GM21360 (cell line): ENCODE data around the gene SERTAD2.

Experiments used
- ATAC-seq: cut with Tn5 transposase; IDR thresholded peaks from one replicate; pipeline ENCODE4 v1.9.1; 2021; ENCODE audit warnings: mild to moderate bottlenecking, moderate library complexity; ENCODE audit not compliant: unreplicated experiment

SERTAD2 gene

DNA sequence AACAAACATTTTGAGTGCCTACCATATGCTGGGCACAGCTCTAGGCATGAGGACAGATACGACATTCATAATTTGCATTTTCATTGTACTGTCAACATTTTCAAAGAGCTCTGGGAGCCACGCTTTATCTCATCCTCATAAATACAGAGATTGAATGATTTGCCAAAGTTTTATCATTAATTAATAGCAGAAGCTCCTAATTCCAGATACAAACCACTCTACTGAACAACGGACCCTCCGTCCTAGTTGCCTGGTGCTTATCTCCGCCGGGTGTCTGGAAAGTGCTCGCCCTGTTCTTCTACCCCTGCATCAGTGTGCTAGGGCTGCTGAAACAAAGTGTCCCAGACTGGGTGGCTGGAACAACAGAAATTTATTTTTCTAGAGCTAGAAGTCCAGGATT is 23.8 kb downstream of the SERTAD2 start:
- no peak for ATAC-seq

DNA sequence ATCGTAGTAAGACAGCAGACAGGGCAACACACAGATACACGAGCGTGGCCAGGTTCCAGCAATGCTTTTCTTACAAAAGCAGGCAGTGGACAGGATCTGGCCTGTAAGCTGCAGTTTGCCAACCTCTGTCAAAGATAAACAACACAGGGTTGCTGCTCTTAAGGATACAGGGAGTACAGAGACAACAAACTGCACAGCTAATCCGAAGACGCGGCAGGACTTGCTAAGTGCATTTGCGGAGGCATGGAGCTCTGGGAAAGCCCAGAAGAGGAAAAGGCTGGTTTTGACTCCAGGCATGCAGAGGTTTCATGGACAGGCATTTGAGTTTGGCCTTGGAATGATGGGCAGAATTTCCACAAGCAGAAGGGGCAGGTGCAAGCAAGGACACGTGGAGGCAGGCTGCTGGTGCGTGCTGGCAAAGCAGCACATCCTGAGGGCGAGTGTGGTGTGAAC is 24.4 kb downstream of the SERTAD2 start:
- ATAC-seq = no peak

DNA sequence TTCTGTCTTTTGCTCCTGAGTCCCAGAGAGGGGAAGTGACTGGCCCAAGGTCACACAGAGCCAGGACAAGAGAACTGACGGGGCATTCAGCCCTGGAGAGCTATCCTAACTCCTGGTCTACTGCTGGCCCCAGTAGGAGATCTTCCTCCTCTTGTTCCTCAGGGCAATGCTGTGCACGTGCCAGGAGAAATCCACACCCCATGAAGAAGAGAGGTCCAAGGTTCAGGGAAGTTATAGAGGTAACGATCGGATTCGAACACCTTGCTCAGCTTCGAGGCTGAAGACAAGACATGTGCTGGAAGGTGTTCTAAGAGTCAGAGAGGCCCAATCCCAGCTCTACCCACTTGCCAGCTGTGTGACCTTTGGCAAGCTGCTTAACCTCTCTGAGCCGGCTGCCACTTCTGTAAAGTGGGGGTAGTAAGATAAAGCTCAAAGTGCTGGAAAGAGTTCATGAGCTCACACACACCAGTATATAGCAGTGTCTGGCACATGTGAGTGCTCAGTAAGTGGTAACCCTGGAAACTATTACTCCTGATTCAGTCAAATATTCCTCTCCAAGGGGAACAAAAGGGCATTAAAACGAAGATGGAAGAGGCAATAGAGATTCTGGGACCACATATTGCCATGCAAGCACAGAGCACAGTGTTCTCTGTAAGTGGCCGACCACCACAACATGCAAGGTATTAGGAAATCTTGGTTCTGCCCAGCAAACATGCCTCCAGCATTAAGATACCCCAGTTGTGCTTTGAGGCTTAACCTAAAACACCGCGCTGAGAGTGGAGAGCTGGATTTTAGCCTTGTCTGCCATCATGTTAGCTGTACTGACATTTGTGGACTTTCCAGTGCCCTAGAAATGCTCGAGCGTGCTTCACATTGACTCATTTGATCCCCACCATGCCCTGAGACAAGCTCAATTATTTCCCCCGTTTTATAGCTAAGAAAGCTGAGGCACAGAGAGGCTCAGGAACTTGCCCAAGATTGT is 25.6 kb downstream of the SERTAD2 start:
- ATAC-seq = no peak

DNA sequence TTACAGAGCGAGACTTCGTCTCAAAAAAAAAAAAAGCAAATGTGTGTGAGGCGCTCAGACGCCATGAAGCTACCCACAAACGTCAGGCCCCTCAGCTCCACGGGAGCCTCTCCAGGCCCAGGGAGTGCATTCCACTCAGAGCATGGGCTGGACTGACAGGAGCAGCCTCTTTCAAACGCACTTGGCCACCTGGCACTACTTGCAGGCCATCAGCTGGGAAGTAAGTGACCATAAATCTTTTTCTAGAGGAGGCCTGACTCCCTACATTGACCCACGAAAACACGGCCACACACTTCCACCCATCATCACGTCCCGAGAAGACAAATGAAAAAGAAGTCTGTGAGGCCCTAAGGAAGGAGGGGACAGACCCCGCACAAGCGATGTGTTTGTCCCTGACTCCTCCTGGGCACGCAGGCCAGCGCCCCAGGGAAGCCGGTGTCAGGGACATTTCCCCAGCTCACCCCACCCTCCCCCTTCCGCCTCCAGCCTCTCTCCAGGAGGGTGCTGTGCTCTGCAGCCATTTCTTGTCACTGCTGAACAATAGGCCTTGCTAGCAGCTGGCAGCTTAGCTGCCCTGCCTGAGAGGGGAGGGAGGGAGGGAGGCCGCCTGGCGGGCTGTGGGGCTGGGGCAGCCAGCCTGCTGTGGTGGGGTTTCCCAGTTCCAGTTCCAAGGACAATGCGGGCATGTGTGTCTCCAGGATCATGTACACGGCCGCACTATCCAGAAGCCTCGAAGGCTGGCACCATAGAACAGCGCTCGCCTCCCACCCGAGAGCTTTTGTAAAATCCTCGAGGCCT is 26.6 kb downstream of the SERTAD2 start:
- ATAC-seq = no peak

DNA sequence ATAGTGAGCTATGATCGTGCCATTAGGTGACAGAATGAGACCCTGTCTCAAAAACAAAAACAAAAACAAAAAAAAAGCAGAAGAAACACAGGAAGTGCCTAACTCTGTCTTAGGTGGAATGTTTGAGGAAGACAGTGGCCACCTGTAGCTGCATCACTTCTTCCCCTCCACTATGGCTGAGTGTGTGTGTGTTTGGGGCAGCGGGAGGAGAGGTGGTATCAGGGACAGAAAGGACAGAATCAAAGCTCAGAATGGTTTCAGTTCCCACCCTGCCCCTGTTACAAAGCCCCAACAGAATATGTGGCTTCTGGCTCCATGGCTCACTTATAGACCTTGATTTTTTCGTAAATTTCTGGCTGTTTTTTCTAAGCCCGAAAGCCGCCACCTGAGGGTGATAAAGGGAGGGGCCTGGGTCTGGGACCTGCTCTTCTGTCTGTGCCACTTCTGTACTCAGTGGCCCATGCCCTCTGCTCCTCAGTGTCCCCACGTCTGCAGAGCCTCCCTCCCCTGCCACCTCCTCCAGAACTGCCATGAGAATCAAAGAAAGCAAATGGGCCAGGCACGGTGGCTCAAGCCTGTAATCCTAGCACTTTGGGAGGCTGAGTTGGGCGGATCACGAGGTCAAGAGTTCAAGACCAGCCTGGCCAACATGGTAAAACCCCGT is 27.4 kb downstream of the SERTAD2 start:
- ATAC-seq = no peak

DNA sequence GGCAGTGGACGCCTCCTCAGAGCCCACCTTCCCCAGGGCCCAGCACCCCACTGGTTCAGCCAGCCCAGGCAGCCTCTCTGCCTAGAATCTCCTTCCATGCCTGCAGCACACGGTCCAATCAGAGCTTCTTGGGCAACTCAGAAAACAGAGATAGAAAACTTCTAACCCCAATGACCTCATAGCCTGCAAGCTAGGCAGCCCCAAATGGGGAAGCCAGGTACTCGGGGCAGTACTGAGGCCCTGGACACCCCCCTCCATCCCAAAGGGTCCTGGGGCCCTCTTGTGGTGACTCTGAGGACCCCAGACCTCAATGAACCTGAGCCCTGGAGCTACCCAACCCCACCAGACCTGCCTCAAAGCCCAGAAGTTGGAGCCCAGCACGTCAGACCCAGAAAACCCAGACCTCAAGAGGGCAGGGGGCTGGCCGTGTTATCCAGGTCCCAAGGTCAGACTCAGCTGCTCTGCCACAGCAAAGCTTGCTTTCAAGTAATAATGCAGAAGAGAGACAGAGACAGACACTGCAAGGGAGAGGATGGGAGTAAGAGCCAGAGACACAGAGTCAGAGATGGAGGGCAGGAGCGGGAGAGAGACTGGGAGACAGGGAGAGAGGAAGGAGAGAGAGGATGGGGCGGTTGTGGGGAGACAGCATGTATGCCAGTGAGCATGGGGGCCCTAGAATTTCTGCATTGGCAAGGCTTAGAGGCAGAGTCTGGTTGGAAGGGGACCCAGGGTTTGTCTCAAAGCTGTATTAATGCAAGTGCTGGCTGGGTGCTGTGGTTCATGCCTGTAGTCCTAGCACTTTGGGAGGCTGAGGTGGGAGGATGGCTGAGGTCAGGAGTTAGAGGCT is 28.2 kb downstream of the SERTAD2 start:
- ATAC-seq = no peak

DNA sequence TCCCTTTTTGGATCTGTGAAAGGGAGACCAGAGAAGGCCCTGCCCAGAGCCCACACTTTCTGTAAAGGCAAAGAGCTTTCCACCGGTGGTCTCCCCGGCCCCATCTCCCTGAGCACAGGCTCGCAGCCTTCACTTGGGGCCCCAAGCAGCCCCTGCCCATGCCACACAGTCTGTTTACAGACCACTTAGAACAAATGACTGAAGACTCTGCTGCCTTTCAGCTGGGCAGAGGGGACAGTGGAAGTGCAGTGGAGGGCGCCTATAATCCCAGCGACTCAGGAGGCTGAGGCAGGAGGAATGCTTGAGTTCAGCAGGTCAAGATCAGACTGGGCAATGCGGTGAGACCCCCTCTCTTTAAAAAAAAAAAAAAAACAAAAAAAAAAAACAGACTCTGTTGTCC is 28.9 kb downstream of the SERTAD2 start:
- no peak for ATAC-seq

DNA sequence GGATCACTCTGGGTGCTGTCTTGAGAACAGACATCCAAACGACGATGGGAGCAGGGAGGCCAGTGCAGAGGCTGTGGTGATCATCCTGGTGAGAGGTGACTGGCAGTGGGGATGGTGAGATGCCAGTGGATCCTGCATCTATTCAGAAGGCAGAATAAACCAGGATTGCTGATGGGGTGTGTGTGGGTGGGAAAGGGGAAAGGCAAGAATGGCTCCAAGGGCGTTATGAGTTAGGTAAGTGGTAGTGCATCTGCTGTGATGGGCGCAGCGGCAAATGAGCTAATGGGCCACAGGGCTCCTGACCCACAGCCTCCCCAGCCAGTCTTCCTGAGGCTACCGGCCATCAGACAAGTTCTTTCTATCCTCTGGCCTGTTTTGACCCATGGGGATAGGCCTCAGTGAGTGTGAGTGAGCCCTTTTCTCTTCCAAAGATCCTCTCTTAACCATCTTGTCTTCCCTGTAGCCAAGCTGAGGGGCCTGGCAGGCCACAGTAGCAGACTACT is 29.6 kb downstream of the SERTAD2 start:
- no peak for ATAC-seq

DNA sequence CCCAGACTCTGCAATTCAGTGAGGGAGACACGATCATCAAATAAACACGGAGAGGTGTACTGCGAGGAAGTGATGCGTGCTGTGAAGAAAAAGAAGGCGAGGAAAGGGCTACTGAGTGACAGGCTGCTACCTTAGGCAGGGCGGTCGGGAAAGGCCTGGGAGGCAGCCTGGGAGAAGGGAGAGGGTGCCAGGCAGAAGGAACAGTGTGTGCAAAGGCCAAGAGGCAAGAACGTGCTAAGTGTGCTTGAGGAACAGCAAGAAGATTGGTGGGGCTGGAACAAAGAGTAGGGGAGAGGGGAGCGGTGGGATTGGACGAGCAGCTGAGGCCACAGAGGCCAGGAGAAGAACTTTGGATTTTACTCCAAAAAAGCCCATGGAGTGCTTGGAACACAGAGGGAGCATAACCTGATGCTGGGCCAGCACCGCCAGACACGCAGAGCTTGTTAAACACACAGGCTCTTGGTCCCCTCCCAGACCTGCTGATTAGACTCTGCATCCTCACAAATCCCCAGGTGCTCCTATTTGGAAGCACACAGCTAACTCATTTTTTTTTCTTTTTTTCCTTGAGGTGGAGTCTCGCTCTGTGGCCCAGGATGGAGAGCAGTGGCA is 30.4 kb downstream of the SERTAD2 start:
- no peak for ATAC-seq

DNA sequence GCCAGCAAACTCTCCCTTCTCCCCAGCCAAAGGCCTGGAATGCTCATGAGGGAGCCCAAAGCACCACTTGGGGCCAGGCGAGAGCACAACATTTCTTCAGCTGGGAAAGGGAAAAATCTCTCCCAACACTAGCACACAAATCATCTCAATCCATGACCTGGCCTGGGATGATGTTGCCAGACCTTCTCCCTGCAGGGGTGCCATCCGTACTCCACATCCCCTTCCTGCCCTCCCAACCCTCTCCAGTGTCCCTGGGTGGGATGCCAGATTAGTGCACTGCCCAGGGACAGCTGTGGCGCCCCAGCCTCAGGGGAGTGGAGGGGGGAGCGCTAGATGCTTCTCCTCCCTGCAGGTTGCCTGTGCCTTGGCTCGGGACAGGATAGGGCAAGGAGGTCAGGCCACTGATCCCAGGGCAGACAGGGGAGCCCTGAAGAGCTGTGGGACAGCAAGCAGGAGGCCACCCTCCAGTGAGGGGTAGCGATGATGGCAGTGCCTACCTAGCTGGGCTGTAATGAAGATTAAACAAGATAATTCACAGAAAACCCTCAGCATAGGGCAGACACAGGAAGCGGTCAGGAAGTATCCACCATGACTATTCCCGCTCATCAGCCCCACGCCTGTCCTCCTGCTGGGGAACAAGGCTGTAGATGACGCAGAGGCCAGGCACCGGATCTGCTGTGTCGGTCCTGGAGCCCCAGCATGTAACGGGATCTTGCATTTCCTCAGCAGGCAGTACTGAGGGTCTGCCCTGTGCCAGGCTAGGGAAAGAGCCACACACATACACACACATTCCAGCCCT is 31.1 kb downstream of the SERTAD2 start:
- ATAC-seq = no peak

DNA sequence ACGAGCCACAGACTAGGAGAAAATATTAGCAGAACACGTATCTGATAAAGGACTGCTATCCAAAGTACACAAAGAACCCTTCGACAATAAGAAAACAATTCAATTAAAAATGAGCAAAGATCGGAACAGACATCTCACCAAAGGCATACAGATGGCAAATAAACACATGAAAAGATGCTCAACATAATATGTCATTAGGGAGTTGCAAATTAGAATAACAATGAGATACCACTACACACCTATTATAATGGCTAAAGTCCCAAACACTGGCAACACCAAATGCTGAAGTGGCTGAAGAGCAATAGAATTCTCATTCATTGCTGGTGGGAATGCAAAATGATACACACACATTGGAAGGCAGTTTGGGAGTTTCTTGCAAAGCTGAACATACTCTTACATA is 33.1 kb downstream of the SERTAD2 start:
- ATAC-seq = no peak

DNA sequence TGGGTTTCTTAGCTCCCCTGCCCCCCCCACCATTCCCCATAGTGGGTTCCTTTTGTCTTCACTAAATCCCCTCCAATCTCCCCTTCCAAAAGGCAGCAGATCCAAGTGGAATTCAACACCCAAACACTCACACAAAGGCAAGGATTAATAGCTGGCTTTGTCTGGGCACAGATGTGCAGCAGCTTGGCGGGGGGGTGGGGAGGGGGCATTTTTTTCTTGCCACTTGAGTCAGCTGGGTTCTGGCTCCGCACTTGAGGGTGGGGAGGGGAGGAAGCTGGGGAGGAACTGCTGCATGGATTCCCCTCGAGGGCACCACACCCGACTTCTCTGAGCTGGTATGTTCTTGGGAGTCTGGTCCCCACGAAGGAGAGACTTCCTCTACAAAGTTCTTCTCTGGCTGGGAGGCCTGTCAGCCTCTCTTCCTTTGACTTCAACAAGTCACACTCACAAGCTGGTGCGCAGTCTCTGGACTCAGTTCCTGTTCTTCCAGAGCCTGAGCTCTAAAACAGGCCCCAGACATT is 36.0 kb downstream of the SERTAD2 start:
- no peak for ATAC-seq

DNA sequence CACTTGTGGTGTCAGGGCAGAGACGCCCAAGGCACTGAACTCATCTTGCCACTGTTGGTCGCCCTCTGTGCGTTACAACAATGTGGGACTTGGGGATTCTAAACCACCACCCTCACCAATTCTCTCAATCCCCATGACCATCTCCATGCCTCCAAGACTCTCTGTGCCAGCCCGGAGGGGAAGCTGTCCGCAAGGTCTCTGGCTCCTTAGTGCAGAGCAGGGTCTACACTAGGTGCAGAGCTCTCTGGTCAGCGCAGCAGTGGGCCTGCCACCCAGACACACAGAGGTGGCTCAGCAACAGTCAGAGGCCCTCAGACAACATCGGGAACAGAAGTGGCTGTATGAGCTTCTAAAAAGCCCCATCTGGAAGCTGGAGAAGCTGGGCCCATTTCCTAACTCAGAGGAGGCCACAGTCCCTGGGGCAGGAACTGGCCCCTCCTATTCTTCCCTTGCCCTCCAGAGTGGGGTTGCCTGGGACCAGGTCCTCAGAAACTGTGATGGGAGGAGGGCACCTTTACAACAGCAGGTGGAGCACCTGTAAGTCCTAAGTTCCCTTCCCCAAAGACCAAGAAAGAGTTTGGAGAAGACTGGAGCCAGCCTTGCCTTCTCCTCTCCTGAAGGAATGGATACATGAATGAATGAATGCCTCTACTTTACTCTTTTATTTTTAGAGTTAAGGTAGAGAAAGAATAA is 37.7 kb downstream of the SERTAD2 start:
- ATAC-seq = no peak

DNA sequence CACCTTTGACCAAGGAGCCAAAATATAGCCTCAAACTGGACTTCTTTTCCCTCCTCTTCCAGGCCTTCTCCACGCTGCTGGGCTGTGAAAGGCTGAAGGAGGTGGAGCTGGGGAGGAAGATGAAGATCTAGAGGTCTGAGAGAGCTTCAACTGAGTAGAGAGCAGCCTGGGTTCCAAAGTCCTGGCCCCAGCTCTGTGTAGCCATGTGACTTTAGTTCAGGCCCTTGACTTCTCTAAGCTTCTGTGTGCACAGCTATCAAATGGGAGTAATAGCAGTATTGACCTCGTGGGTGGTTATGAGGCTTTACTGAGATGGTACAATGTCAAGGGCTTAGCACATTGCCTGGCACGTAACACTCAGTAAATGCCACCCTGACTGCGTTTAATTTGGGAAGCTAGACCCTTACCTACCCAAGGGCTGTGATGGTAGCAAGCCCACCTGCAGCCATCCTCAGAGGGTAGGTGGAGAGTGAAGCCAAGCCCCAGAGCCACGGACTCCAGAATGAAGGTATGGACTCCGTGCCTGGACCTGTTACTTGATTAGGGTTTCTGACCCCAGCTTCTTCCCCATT is 38.4 kb downstream of the SERTAD2 start:
- no peak for ATAC-seq

DNA sequence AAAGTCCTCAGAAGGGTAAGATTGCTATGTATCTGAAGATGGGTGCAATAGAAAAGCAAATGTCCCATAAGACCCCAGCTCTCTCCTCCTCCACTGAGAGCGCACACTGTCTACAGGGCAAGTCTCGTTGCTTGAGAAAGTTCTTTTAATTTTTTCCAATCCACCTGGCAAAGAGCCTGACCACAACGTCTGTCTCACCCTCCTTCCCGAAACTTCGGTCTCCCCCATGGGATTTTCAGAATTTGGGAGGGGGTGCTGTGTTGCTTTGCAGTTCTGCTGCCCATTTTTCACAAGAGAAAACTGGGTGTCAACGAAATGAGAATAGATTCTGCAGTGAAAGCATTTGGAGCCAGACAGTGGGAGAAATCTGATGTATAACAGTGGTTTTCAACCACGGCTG is 40.4 kb downstream of the SERTAD2 start:
- ATAC-seq = no peak

DNA sequence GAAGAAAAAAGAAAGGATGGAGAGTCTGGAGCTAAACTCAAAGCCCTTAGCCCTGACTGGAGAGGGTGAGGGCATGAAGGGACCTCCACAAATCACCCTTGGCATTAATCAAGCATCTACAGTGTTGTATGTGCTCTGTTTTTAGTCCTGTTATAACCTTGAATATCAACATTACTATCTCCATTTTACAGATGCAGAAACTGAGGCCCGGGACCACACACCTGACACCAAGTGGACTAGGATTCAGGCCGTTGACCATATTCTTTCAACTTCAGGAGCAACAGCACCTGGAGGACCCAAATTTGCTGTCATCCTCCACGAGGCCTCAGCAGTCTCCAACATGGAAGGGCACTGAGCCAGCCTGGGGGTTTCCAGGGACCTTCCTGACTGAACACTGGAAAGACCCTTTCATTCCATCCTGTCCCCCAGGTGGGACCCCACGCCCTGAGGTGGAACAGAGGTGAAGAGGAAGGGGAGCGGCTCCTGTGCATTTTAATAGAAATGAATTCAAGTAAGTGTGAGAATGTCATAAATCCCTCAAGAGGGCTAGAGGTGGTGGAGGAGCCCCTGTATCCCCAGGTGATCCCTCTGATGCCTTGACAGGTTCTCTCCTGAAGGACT is 41.0 kb downstream of the SERTAD2 start:
- no peak for ATAC-seq

DNA sequence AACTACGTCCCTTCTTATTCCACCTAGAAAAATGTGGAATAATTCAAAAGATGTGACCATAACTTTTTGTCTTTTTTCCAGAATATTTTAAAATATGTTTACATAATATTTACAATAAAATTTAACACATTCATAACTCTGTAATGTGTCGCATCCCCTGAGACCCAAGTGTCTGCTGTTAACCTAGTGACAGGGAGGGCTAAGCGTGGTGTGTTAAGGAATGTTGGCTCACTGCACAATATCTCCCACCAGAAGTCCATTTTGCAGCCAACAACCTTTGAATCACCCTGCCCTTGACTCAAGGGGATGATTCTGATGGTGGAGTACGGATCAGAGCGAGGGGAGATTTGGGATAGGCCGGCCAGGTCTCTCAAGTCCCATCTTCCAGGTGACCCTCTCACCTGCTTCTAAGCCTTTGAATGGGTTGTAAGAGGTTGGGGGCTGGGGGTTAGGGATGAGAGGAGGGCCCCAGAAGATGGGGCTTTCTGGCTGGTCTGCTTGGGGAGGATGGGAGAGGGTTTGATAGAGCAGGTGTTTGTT is 43.3 kb downstream of the SERTAD2 start:
- ATAC-seq = no peak
